TTC549 (cell line): Measurements from ENCODE around the gene USP54.

ENCODE experiments used
- FAIRE-seq: peaks from 2 replicates; lab custom pipeline; 2012; peaks lifted over from hg19 to GRCh38; lab: Jason Lieb, UNC

USP54 gene

DNA sequence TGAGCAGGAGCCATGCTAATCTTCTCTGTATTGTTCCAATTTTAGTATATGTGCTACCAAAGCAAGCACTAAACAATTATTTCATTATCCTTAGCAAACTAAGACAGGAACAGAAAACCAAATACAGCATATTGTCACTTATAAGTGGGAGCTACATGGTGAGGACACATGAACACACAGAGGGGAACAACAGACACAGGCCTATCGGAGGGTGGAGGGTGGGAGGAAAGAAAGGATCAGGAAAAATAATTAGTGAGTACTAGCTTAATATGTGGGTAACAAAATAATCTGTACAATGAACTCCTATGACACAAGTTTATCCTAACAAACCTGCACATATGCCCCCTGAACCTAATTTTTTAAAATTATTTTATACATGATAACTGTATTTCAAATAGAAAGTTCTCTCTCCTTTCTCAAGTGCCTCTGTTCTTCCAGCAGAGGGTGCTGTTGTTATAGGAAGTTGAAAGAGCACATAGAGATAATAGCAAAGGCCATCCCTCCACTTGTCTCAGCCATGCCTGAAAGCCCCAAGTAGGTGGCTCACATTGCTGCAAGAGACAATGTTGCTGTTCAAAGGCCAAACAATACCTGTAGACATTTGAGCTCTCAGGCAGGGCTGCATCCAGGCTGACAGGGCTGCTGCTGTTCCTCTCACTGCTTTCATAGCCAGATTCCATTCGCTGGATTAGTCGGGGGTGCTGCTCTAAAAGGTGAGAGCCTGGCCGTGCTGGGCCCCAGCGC is 61.9 kb downstream of the USP54 start:
- peak; percentile 92 for FAIRE-seq

- no peak for FAIRE-seq
These were observed 68.9 kb downstream of the USP54 start for GRCh38 chr10:73522263-73522662.

DNA sequence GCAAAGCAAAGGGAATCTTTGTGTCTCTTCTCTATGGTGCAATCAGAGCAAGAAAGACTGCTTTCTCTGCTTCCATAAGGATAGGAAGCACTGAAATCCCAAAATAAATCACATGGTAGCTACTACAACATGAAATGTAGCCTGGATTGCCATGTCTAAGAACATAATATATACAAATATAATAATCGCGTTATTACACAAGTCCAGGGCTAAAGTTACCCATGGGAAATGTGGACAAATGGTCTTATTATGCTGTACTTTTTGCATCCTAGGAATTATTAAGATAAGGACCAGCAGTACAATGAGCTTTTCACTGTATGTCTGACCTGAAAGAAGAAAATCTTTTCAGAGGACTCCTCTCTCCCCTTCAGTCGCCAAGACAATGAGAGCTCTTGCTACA is 71.8 kb downstream of the USP54 start:
- no peak for FAIRE-seq

DNA sequence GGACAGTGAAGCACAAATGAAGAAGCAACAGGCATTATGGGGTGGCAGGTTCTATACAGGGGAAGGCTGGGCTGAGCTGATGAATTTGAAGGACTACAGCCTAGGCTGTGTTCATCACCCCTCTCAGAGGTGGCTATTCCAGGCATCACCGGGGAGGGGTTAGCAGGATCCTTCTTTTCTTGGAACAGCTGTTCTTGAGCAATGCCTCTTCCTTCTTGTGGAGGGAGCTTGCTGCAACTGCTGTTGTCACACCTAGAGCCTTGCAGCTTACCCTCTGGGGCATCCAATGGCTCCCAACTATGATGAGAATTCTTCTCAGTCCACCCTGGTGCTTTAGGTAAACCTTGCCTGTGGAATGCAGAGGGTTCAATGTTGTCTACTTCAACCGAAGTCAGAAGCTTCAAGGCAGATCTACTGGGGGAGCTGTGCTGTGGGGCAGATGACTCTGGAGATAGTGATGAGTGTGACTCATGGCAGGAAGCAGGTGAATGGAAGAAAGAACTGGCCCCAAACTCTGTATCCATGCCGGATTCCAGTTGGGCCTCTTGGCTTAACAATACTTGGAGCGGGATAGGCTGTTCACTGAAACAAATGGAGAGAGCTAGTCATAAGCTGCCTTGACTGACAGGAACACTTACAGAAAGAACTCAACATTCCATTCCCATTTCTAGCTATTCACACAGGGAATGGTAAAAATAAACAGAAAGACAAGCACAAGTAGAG is 73.8 kb downstream of the USP54 start:
- FAIRE-seq, result no peak

- FAIRE-seq, result no peak
These were observed 78.9 kb downstream of the USP54 start for GRCh38 chr10:73512207-73512743.

DNA sequence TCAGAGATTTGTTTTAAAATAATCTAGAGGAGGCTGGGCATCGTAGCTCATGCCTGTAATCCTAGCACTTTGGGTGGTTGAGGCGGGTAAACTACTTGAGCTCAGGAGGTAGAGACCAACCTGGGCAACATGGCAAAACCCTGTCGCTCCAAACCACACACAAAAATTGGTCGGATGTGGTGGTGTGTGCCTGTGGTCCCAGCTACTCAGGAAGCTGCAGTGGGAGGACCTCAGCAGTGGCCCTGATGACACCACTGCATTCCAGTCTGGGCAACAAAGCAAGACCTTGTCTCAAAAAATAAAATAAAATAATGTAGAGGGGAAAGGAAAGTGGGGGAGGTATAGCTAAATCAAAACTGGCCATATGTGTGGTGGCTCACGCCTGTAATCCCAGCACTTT is 81.4 kb downstream of the USP54 start:
- no peak for FAIRE-seq

DNA sequence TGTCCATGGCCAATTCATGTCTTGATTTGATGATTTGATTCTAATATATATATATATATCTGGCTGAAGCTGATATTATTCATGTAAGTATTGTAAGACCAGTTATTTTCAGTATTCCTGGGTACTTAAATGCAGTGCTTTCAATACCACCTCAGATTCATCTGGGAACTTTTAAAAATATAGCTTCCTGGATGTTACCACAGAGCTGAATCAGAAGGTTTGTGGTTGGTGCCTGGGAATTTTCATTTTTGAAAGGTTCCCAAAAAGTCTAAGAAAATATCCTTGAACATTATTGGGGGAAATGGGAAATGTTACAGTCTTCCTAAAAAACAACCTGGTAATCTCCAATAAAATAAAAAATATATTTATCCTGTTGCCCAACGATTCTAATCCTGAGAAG is 84.7 kb downstream of the USP54 start:
- no peak for FAIRE-seq

- FAIRE-seq, result no peak
These were observed 85.1 kb downstream of the USP54 start for GRCh38 chr10:73506074-73506473.

GRCh38 chr10:73503037-73503436 is 88.1 kb downstream of the USP54 start:
- FAIRE-seq, result no peak

- FAIRE-seq, result no peak
These were observed 89.5 kb downstream of the USP54 start for GRCh38 chr10:73501651-73502050.

DNA sequence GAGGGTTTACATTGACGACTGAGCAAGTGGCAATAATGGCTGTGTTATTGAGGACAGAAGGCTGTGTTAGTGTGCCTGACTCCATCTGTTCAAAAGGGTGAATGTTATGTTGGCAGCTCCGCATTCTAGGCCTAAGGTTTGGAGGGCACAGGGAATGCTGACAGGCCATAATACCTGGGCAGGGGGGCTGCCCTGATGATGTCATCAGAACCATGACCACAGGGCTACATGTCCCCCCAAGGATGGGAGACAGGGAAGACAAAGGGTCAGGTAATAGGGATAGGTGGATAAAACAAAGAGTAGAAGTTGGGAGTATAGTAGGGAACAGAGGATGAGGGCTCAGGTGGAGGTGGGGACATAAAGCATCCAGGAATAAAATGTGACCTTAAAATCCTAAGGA is 93.5 kb downstream of the USP54 start:
- FAIRE-seq, result no peak

- no peak for FAIRE-seq
These were observed 95.1 kb downstream of the USP54 start, which contains the start of gene PPP3CB for GRCh38 chr10:73495884-73496674. TSS of gene PPP3CB (minus strand) at chr10:73496024. CDS start at chr10:73495889, 135 bp downstream.

DNA sequence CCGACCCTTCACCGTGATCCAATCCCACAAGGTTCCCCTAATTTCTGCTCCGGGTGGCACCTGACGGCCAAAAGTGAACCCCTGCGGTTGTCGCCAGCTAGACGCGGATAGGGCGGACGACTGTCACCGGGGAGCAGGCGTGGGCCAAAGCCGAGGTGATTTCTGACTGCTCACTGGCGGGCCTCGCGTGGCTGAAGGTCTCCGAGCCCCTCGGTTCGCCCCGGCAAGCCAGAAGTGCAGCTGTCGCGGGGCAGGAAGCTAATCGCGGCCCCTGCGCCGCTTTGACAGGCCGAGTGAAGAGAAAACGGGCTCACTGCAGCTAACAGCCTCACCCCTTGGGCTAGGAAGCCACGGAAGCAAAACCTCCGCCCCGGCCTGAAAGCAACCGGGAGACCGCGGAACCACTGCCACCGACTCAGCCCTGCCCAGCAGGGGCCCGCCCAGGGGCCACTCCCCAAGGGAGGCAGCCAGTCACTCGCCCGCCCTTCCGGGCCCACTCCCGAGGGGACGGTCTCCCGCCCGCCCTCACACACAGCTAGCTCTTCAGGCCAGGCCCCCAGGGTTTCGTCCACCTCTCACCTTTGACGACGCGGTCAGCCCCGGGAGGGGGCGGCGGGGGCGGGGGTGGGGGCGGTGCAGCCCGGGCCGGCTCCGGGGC is 95.8 kb downstream of the USP54 start:
- FAIRE-seq, result no peak

DNA sequence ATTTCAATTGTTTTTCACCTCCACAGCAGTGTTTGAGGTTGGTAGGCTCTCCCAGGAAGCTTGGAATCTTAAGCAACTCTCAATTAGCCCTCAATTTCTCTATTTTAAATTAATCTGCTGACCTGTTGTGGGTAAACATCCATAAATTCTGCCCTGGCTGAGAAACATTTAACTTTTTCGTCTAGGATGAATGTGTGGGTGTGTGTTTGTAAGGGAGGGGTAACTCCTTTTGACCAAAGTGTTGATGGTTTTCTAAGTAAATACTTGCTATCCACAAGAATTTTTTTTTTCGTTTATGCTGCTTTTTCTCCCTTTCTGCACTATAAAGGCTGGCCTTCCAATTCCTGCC is 96.3 kb downstream of the USP54 start:
- no peak for FAIRE-seq

GRCh38 chr10:73494213-73494612 is 96.9 kb downstream of the USP54 start:
- no peak for FAIRE-seq

GRCh38 chr10:73493781-73494180 is 97.4 kb downstream of the USP54 start:
- no peak for FAIRE-seq

- FAIRE-seq, result no peak
These were observed 104.5 kb downstream of the USP54 start for GRCh38 chr10:73486601-73487000.

DNA sequence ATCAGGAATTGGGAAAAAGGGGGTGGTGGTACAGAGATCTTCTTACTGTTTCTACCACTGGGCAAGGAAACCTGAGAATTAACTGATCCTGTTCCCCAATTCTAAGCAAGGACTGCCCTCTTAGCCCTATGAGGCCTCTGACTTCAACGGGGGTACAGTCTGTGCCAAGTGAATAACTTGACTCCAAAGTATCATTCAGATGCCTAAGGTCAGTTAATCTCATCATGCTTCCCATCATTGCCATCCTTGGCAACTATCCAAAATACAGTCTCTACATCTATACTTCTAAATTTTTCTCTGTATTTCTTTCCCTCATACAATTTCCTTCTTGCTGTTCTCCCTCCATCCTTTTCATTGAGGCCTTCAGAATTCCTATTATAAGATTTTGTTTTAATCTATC is 105.8 kb downstream of the USP54 start:
- no peak for FAIRE-seq

- no peak for FAIRE-seq
These were observed 111.0 kb downstream of the USP54 start for GRCh38 chr10:73480158-73480557.

GRCh38 chr10:73478636-73479035 is 112.5 kb downstream of the USP54 start:
- no peak for FAIRE-seq

GRCh38 chr10:73471226-73471625 is 119.9 kb downstream of the USP54 start:
- FAIRE-seq, result no peak

- FAIRE-seq, result no peak
These were observed 121.6 kb downstream of the USP54 start for GRCh38 chr10:73469579-73469978.
